CD4-positive, alpha-beta T cell treated with Interferon gamma for 1 hour (primary cell): Measurements from ENCODE around the gene TRIM14.
"Not testable (repeated sequence)": the region's sequence is repeated elsewhere in the genome, so short reads cannot be mapped to it uniquely, and the experiment has no call there.

Experiments
- DNase-seq: peaks from one replicate; pipeline ENCODE4 v3.0.0-alpha.2; 2020

The TRIM14 gene

DNA sequence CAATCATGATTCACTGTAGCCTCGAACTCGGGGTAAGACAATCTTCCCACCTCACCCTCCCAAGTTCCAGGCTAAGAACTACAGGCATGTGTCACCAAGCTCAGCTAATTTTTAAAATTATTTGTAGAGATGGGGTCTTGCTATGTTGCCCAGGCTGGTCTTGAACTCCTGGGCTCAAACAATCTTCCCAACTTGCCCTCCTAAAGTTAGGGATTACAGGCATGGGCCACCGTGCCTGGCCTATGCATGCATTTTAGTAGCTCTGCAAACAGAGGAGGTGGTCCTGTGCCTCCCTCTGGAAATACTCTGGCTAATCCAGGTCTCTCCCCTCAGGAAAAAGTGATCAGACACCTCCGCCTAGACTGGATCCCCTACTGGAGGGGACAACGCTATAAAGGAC lies 21.5 kb upstream of the TRIM14 start:
- no peak for DNase-seq

GRCh38 chr9:98136489-98136888 lies 17.5 kb upstream of the TRIM14 start:
- DNase-seq = no peak

DNA sequence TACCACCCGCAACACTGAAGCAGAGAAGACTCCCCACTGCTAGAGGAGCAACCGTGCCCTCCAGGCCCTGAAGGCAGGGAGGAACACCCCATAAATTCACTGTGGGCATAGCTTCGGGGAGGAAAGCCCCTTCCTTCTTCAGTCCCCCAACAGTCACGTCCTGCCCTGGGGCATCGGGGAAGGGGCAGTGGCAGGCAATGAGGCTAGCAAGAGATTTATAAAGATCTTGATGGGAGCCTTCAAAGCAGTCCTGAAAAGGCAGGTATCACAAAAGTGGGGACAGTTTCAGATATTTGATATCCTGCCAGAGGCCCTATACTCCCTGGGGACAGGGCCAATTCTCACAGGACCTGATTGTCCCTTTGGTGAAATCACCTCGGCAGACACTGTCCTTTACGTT lies 16.9 kb upstream of the TRIM14 start:
- no peak for DNase-seq

- no peak for DNase-seq
These were observed 16.5 kb upstream of the TRIM14 start for GRCh38 chr9:98135558-98135934.

- no peak for DNase-seq
These were observed 15.9 kb upstream of the TRIM14 start for GRCh38 chr9:98134702-98135557.

DNA sequence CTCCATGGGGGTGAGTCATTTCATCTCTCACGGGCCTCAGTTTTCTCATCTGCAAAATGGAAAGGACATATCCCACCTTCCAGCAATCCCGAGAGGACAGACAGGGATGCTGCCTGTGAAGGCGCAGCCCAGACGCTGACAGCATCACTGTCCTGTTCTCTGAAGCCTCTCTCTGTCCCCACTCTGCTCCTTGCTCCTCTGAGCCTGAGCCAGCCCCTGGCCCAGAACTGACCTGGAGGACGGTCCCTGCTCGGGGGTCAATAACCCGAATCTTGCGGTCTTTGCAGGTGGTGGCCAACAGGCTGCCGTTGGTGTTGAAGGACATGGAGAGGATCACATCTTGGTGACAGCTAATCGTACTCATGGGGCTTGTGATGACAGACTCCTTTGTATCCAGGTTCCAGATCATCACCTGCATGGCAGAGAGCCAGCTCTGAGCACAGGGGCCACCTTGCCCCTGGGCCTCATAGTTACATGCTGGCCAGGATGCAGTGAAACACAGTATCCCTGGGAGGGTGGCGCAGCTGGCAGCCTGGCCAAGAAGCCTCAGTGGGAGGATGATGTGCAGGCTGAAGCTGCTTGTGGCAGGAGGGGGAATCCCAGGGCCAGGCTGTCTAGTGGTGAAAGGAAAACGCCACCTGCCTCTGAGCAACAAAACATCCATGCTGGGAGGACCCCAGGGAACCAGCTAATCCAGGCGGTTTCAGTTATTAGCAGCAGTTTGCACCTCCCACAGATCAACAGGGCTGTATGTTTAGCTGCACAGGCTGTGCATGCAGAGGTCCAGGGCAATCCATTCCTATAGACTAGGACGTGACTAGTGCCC lies 14.0 kb upstream of the TRIM14 start:
- no peak for DNase-seq

GRCh38 chr9:98132158-98132557 lies 13.1 kb upstream of the TRIM14 start:
- DNase-seq = no peak

DNA sequence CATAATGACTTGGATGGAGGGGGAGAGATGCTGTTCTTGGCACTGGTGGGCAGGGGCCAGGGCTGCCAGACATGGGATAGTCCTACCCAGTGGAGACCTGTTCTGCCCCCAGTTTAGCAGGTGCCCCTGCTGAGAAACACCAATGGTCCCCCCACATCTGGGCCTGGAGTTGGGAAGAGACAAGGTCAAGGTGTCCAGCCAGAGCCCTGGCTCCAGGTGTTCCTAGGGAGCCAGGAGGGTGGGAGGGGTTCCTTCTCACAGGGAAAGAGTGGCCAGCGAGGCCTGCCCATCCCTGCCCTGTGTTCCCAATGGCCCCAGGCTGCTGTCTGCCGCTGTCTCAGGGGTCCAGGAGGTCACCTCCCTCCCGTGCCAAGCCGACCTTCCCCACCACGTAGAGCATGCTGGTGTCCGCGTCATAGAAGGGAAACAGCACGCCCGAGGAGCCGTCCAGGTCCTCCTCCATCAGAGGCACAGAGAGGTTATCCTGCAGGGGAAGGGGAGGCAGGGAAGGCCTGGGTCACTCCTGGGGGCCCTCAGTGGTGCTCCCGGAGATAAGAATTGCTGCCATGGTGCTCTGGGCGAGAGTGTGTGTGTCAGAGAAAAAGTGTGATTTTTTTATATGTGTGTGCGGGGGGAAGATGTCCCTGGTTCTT lies 11.7 kb upstream of the TRIM14 start:
- no peak for DNase-seq

- not testable (repeated sequence) for DNase-seq
These were observed 11.0 kb upstream of the TRIM14 start for GRCh38 chr9:98130060-98130459.

GRCh38 chr9:98129451-98129881 lies 10.4 kb upstream of the TRIM14 start:
- DNase-seq = peak; percentile 66

DNA sequence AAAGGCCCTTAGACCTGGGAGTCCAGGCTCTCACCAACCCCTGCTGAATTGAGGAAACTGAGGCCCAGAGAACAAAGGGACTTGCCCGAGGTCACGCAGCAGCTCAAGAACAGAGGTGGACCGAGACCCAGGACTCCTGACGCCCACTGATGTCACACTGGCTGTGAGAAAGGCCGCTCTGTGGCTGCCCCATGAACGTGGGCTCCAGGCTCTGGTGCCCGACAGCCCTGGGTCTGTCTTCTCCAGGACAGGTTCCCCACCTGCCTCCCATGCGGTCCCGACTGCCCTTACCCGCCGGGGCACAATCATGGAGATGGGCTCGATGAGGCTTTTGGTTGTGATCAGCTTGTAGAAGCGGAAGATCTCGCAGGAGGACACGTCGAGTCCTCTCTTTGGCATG lies 9.3 kb upstream of the TRIM14 start:
- no peak for DNase-seq

- DNase-seq = no peak
These were observed 8.2 kb upstream of the TRIM14 start for GRCh38 chr9:98127226-98127625.

DNA sequence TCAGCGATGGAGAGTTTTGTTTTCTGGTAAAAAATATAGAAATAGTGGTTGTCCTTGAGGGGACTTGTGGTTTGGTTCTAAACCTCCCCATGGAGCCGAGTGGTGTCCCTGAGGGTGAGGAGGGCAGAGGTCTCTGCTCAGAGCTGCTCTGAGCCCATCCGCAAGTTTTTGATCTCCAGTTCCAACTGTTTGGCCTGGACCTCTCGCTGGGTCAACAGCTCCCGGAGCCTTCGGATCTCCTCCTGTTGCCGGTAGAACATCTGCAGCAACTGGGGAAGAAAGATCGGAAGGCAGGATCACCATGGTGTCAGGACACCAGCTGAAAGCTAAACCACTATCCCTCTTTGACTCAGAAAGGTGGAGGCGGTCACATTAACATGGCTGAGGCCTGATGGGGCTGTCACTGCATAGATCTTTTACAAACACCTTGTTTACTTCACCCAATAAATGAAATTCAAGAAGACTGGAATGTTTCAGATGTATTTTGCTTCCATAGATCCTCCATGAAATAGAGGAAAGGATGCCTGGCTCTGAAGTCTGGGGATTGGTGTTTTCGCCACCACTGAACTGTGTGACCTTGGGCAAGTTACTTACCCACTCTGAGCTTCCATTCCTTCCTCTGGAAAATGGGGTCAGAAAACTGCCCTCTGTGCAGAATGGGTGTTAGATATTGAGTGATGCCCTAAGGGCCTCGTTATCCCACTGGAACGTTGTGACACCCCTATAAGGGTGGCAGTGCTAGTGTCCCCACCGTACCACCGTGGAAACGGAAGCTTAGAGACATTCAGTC lies 5.8 kb upstream of the TRIM14 start:
- DNase-seq = no peak

DNA sequence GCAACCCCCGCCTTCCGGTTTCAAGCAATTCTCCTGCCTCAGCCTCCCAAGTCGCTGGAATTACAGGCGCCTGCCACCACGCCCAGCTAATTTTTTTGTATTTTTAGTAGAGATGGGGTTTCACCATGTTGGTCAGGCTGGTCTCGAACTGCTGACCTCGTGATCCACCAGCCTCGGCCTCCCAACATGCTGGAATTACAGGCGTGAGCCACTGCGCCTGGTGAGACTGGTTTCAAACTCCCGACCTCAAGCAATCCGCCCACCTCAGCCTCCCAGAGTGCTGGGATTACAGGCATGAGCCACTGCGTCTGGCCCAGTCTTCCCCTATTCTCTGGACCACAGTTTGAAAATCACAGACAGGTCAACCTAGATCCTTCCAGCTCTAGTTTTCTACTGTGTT lies 5.1 kb upstream of the TRIM14 start:
- DNase-seq = not testable (repeated sequence)

GRCh38 chr9:98121058-98121457 lies 2.0 kb upstream of the TRIM14 start:
- no peak for DNase-seq

DNA sequence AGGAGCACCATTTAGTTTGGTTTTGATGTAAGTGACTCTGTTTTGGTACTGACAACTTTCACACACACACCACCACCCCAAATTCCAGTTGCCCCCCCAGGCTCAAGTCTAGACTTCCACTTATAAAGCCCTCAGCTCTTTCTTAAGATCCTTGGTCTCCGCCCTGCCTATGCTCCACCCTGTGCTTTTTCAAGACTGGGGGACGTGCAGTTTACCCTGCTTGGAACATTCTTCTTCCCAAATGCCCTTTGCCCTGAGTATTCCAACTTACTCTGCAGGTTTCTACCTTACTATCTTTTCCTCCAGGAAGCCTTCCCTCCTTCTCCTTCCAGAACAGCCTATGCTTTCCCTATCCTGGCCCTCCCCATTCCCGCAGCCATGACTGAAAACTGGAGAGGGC lies 1.5 kb upstream of the TRIM14 start:
- DNase-seq = no peak

- peak; percentile 43 for DNase-seq
These were observed 910 bp downstream of the TRIM14 start for GRCh38 chr9:98117984-98118639.

- DNase-seq = not testable (repeated sequence)
These were observed 1.9 kb downstream of the TRIM14 start for GRCh38 chr9:98117097-98117496.

- DNase-seq = no peak
These were observed 10.0 kb downstream of the TRIM14 start for GRCh38 chr9:98109052-98109451.

GRCh38 chr9:98108531-98109031 lies 10.4 kb downstream of the TRIM14 start:
- peak; percentile 55 for DNase-seq

DNA sequence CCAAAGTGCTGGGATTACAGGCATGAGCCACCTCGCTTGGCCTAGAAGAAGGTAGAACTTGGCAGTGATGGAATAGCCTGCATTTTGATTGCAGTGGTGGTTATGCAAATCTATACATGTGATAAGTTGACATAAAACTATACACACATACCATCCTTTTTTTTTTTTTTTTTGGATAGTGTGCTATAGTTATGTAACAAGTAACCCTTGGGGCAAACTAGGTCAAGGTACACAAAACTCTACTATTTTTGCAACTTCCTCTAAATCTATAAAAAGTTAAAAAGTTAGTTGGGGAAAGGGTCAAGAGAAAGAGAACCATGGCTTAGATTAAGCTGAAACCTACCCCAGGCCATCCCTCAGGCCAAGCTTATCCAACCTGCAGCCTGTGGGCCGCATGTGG lies 11.1 kb downstream of the TRIM14 start:
- DNase-seq = no peak

DNA sequence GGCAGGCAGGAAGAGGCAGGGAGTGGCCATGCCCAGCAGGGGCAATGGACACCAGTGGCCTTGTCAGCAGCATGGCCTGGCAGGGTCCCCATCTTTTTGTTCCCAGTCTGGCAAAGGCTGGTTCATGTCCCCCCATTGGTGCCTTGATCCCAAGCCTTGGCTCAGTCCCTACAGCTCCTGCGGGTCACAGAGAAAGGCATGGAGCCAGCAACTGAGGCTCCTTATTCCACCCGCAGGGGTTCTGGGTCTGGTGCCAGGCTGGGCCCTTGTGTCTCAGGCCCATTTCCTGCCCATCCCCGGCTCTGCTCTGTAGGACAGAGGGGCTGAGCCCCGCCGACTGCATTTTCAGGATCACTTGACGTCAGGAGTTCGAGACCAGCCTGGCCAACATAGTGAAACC lies 14.0 kb downstream of the TRIM14 start:
- no peak for DNase-seq
